Sigmoid colon (tissue), 7 donors: ENCODE measurements around the gene MOG. TPM values are rescaled to one million over a fixed set of nuclear protein-coding genes. Genes with fewer than 3 reads are reported as not detected.
"Not testable (repeated sequence)": the region's sequence is repeated elsewhere in the genome, so short reads cannot be mapped to it uniquely, and the experiment has no call there.

Source experiments
- DNase-seq: peaks from one replicate; pipeline ENCODE4 v3.0.0-alpha.2; 2019
- H3K27ac ChIP-seq, 4 donors: fragments of 200-600 bp; sonication (generic); one replicate each; pipeline ENCODE4 v1.5.1; 2016 to 2019; ENCODE audit warnings: mild to moderate bottlenecking in 1 of 4
- H3K27me3 ChIP-seq, 3 donors: fragments of 200-600 bp; sonication (generic); one replicate each; pipeline ENCODE4 v1.5.1; 2019; ENCODE audit warnings: mild to moderate bottlenecking in 1 of 3
- H3K36me3 ChIP-seq, 4 donors: fragments of 200-600 bp; sonication (generic); one replicate each; pipeline ENCODE4 v1.5.1; 2016 to 2019
- H3K4me1 ChIP-seq, 4 donors: fragments of 200-600 bp; sonication (generic); one replicate each; pipeline ENCODE4 v1.5.1; 2017 to 2019
- H3K4me3 ChIP-seq, 4 donors: fragments of 200-600 bp; sonication (generic); one replicate each; pipeline ENCODE4 v1.5.1; 2017 to 2019; ENCODE audit warnings: mild to moderate bottlenecking in 2 of 4, moderate library complexity in 1 of 4
- H3K9me3 ChIP-seq, 4 donors: fragments of 200-600 bp in 3 of 4; sonication (generic) in 3 of 4; one replicate each; pipeline versions ENCODE4 v1.5.1 to v1.6.1; 2013 to 2019
- CTCF ChIP-seq, 4 experiments: fragments of 450-650 bp in 3 of 4; fragments of 200-600 bp in 1 of 4; IDR thresholded peaks; one replicate each; pipeline ENCODE4 v1.5.1; 2016 to 2019; ENCODE audit warnings: antibody characterized with exemption in 4 of 4, mild to moderate bottlenecking in 3 of 4, moderate library complexity in 2 of 4
- EP300 ChIP-seq, 4 donors: sonication (generic); formaldehyde crosslinking; IDR thresholded peaks; one replicate each; pipeline ENCODE4 v1.6.1; 2017; ENCODE audit warnings: antibody characterized with exemption in 4 of 4
- POLR2A ChIP-seq, 2 donors: fragments of 450-650 bp; IDR thresholded peaks; one replicate each; pipeline ENCODE4 v1.6.1; 2016; ENCODE audit warnings: antibody characterized with exemption in 2 of 2, mild to moderate bottlenecking in 2 of 2, moderate library complexity in 2 of 2
- POLR2AphosphoS5 ChIP-seq, 4 donors: sonication (generic); formaldehyde crosslinking; IDR thresholded peaks; one replicate each; pipeline ENCODE4 v1.6.1; 2017; ENCODE audit warnings: antibody characterized with exemption in 4 of 4
- WGBS, 2 donors: extraction: QIAGEN DNeasy Blood & Tissue Kit; methylation state at CpG; one replicate each; pipeline ENCODE4 v1.1.7; 2013; 5-methylcytosine and 5-hydroxymethylcytosine counted together
- intact Hi-C: fragments of 100-400 bp; cut with DNase I; formaldehyde crosslinking; loops from one replicate; pipeline ENCODE4 v1.15.1; 2023
- polyA plus RNA-seq, 3 donors: library from polyadenylated mRNA; stranded (reverse); fragments of 200-250 nt; gene quantifications; one replicate each; pipeline ENCODE4 v1.2.3, GENCODE V29; 2013
- total RNA-seq, 4 donors: library from RNA; depleted of rRNA; stranded (reverse); fragments of >200 nt; gene quantifications; one replicate each; pipeline ENCODE4 v1.1.0, GENCODE V29; 2016
- donor health status: healthy with polysubstance abuse.
- donor health status: Bipolar disorder and iron deficiency.
- donor health status: healthy.

Gene MOG
- total and polyA plus RNA-seq, 7 donors: 0.22 TPM; not detected in 6

- Histone ChIP-seq H3K27me3 (peaks cover 6 to 59% (median 9%) of the 10 kb centered on the region in 3 donors), H3K27ac (no peak overlapping the region), H3K9me3 (no peaks in the 10 kb centered on the region), H3K4me1 (no peaks in the 10 kb centered on the region), H3K4me3 (no peak overlapping the region), H3K36me3 (no peaks in the 10 kb centered on the region)
- 76 to 86% methylated on average over 8 of the region's 8 CpGs for WGBS, 2 donors
- no peak for DNase-seq
- TF ChIP-seq POLR2AphosphoS5 (IDR thresholded peaks at IDR 0.05) (no peak), POLR2A (IDR thresholded peaks at IDR 0.05) (no peak), EP300 (IDR thresholded peaks at IDR 0.05) (no peak), CTCF (IDR thresholded peaks at IDR 0.05) (no peak)
- intact Hi-C loops: no loop called here
Observed at GRCh38 chr6:29665942-29666825, 9.3 kb downstream of the MOG start.

DNA sequence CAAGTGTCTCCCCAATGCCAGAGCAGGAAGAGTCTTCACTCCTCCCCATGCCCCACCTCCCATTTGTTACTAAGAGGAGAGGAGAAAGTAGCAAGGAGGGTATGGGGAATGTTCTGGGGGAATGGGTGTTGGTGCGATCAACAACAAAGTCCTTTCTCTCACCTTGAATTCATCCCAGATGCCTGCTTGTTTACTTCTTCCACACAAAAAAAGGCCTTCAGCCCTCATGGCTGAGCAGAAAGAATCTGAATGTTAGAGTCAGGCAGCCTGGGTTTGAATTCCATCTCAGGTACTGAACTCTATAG lies 9.9 kb downstream of the MOG start:
- DNase-seq: no peak
- Histone ChIP-seq H3K36me3 (no peaks in the 10 kb centered on the region), H3K4me1 (no peaks in the 10 kb centered on the region), H3K4me3 (no peak overlapping the region), H3K27ac (no peak overlapping the region), H3K9me3 (no peaks in the 10 kb centered on the region), H3K27me3 (peaks cover 6 to 59% (median 9%) of the 10 kb centered on the region in 3 donors)
- TF ChIP-seq EP300 (IDR thresholded peaks at IDR 0.05) (no peak), CTCF (IDR thresholded peaks at IDR 0.05) (no peak), POLR2A (IDR thresholded peaks at IDR 0.05) (no peak), POLR2AphosphoS5 (IDR thresholded peaks at IDR 0.05) (no peak)
- intact Hi-C loops: no loop called here
- 90 to 93% methylated on average over 1 of the region's 1 CpG for WGBS, 2 donors

DNA sequence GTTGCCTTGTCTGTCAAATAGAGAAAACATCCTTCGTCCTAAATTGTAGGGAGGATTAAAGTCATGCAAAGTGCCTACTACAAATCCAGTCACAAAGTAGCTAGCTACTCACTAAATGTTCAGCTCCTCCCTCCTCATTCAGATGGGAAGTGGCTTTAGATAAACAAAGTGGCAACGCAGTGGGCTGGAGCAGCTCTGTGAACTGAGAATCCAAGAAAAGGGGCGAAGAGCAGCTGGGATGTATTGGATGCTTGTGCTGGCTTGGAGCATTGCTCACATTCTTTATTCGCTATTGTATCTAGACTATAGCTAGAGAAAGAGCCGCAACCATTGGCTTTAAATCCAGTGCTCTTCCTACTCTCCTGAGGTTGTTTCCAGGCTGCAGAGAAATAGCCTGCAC lies 10.3 kb downstream of the MOG start:
- Histone ChIP-seq H3K9me3 (no peaks in the 10 kb centered on the region), H3K36me3 (no peaks in the 10 kb centered on the region), H3K4me3 (no peak overlapping the region), H3K27ac (no peak overlapping the region), H3K27me3 (peaks cover 6 to 55% (median 7%) of the 10 kb centered on the region in 3 donors), H3K4me1 (no peaks in the 10 kb centered on the region)
- WGBS, 2 donors: 53 to 63% methylated on average over 5 of the region's 5 CpGs
- intact Hi-C loops: no loop called here
- no peak for DNase-seq
- no peak for TF ChIP-seq POLR2AphosphoS5 (IDR thresholded peaks at IDR 0.05)
- TF ChIP-seq POLR2A (IDR thresholded peaks at IDR 0.05): no peak
- no peak for TF ChIP-seq CTCF (IDR thresholded peaks at IDR 0.05)
- TF ChIP-seq EP300 (IDR thresholded peaks at IDR 0.05): no peak

DNA sequence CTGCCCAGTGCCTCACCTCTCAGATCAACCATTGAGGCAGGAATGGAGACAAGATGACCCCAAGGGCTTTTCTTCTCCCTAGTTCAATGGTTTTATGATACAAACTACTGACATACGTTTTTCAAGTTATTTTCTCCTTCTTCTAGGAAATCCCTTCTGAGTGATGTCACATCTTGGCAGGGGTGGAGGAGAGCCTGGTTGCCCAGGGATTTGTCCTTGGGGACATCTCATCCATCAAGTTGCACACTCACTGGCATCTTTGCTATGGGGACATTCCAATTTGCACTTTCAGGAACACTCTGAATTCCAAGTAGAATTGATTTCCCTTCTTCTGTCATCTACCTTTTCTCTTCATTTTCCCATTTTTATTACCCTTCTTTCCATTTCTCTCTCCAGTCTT lies 14.1 kb downstream of the MOG start:
- Histone ChIP-seq H3K4me1 (no peaks in the 10 kb centered on the region), H3K27me3 (peaks cover 0 to 24% (median 0%) of the 10 kb centered on the region in 3 donors), H3K36me3 (no peaks in the 10 kb centered on the region), H3K9me3 (no peaks in the 10 kb centered on the region), H3K4me3 (no peak overlapping the region), H3K27ac (no peak overlapping the region)
- WGBS, 2 donors: 18 to 54% methylated on average over 1 of the region's 1 CpG
- intact Hi-C loops: no loop called here
- no peak for DNase-seq
- TF ChIP-seq POLR2AphosphoS5 (IDR thresholded peaks at IDR 0.05) (no peak), CTCF (IDR thresholded peaks at IDR 0.05) (no peak), POLR2A (IDR thresholded peaks at IDR 0.05) (no peak), EP300 (IDR thresholded peaks at IDR 0.05) (no peak)

GRCh38 chr6:29672116-29672515 lies 15.2 kb downstream of the MOG start:
- H3K4me1 ChIP-seq, H3K4me3 ChIP-seq, DNase-seq, H3K9me3 ChIP-seq, H3K27ac ChIP-seq, H3K36me3 ChIP-seq, intact Hi-C loops: not testable (repeated sequence)
- WGBS, 2 donors: 89 to 93% methylated on average over 5 of the region's 5 CpGs
- peaks cover 0 to 24% (median 0%) of the 10 kb centered on the region in 3 donors for H3K27me3 ChIP-seq
